HCT116 (cell line): Measurements from ENCODE around the gene CXorf49B. TPM values are rescaled to one million over a fixed set of nuclear protein-coding genes. Genes with fewer than 3 reads are reported as not detected.
"Not testable (repeated sequence)": the region's sequence is repeated elsewhere in the genome, so short reads cannot be mapped to it uniquely, and the experiment has no call there.

Source experiments
- ATAC-seq: fragments of 200-7000 bp; cut with Tn5 transposase; 2 replicates; pipeline ENCODE4 v1.9.1; 2020; ENCODE audit warnings: mild to moderate bottlenecking, moderate library complexity
- BruUV-seq: library from RNA; stranded (reverse); fragments of 400-500 nt; replicated peaks from 2 replicates; lab custom pipeline; 2021; lab: Mats Ljungman, UMichigan
- CTCF ChIA-PET: fragments of 300-600 bp; sonication (Branson Sonifier 250); formaldehyde crosslinking; loops from one replicate; lab custom pipeline; 2021; ENCODE audit warnings: antibody characterized with exemption; lab: Charles Lee
- POLR2A ChIA-PET: fragments of 300-600, 350-600 bp; sonication (Branson Sonifier 250); formaldehyde crosslinking; loops from one replicate; lab custom pipeline; 2021; ENCODE audit warnings: antibody characterized with exemption; lab: Charles Lee
- RAD21 ChIA-PET, 2 experiments: fragments of 300-600 bp; sonication (Branson Sonifier 250); formaldehyde crosslinking; loops; one replicate each; lab custom pipeline; 2023; ENCODE audit warnings: low total read pairs in 2 of 2; ENCODE audit not compliant: uncharacterized antibody in 2 of 2, unreplicated experiment in 2 of 2, low non-redundant PET in 1 of 2; lab: Charles Lee
- DNase-seq: peaks from one replicate; pipeline ENCODE4 v3.0.0-alpha.2; 2010; ENCODE audit warnings: low read depth, low spot score
- H2AFZ ChIP-seq: fragments of 200-600 bp; shearing (Covaris generic), sonication (generic); 2 replicates; pipeline ENCODE4 v1.6.1; 2017; ENCODE audit warnings: low read depth, mixed run types, mixed read lengths, antibody characterized with exemption, low read length; ENCODE audit not compliant: poor library complexity, severe bottlenecking
- H3K27ac ChIP-seq: 2 replicates; pipeline ENCODE4 v1.5.1; 2012; ENCODE audit warnings: low read depth, low read length
- H3K27me3 ChIP-seq: fragments of 200-600 bp; sonication (generic); 2 replicates; pipeline ENCODE4 v1.6.1; 2016; ENCODE audit warnings: mixed run types, low read length, mixed read lengths; ENCODE audit not compliant: insufficient read depth
- H3K36me3 ChIP-seq, 2 experiments: fragments of 200-500 bp in 1 of 2; fragments of 200-600 bp in 1 of 2; sonication (Bioruptor generic) in 1 of 2; sonication (generic) in 1 of 2; 2 replicates each; pipeline versions ENCODE4 v1.5.1 to v1.6.1; 2014 to 2016; ENCODE audit warnings: low read length in 2 of 2, inconsistent platforms in 1 of 2, mixed read lengths in 1 of 2, mixed run types in 1 of 2; ENCODE audit not compliant: insufficient read depth in 2 of 2, control insufficient read depth in 1 of 2
- H3K4me1 ChIP-seq, 2 experiments: fragments of 200-600 bp in 1 of 2; sonication (generic) in 1 of 2; 2 replicates each; pipeline versions ENCODE4 v1.5.1 to v1.6.1; 2012 to 2017; ENCODE audit warnings: low read length in 2 of 2, inconsistent platforms in 1 of 2, mild to moderate bottlenecking in 1 of 2, mixed read lengths in 1 of 2, mixed run types in 1 of 2, moderate library complexity in 1 of 2; ENCODE audit not compliant: insufficient read depth in 2 of 2, control insufficient read depth in 1 of 2
- H3K4me2 ChIP-seq: fragments of 200-600 bp; sonication (generic); 2 replicates; pipeline ENCODE4 v1.6.1; 2017; ENCODE audit warnings: mixed run types, low read length, mixed read lengths
- H3K4me3 ChIP-seq, 2 experiments: fragments of 200-600 bp in 1 of 2; sonication (generic) in 1 of 2; replicated peaks in 1 of 2; 2 replicates each; pipeline ENCODE4 v1.5.1; 2011 to 2016; ENCODE audit warnings: low read length in 2 of 2, control low read depth in 1 of 2, low read depth in 1 of 2, mild to moderate bottlenecking in 1 of 2, mixed read lengths in 1 of 2, mixed run types in 1 of 2
- H3K79me2 ChIP-seq: fragments of 200-600 bp; sonication (generic); 2 replicates; pipeline ENCODE4 v1.6.1; 2017; ENCODE audit warnings: mild to moderate bottlenecking, mixed run types, low read length, moderate library complexity, mixed read lengths; ENCODE audit not compliant: insufficient read depth
- H3K9ac ChIP-seq: fragments of 200-600 bp; sonication (generic); 2 replicates; pipeline ENCODE4 v1.6.1; 2016; ENCODE audit warnings: low read length, mixed read lengths
- H3K9me2 ChIP-seq: fragments of 200-600 bp; sonication (generic), shearing (Covaris generic); 2 replicates; pipeline ENCODE4 v1.6.1; 2017; ENCODE audit warnings: mixed run types, mild to moderate bottlenecking, moderate library complexity; ENCODE audit not compliant: insufficient read depth
- H3K9me3 ChIP-seq, 2 experiments: fragments of 200-500 bp in 1 of 2; fragments of 200-600 bp in 1 of 2; sonication (Bioruptor generic) in 1 of 2; sonication (generic) in 1 of 2; 2 replicates each; pipeline ENCODE4 v1.6.1; 2014 to 2017; ENCODE audit warnings: low read length in 2 of 2, mixed read lengths in 2 of 2, inconsistent platforms in 1 of 2, low read depth in 1 of 2, mild to moderate bottlenecking in 1 of 2, mixed run types in 1 of 2, moderate library complexity in 1 of 2; ENCODE audit not compliant: control insufficient read depth in 1 of 2, insufficient read depth in 1 of 2
- H4K20me1 ChIP-seq: fragments of 200-600 bp; sonication (generic), shearing (Covaris generic); 2 replicates; pipeline ENCODE4 v1.6.1; 2017; ENCODE audit warnings: mixed run types, mild to moderate bottlenecking, moderate library complexity; ENCODE audit not compliant: insufficient read depth
- intact Hi-C: fragments of 100-400 bp; cut with micrococcal nuclease; formaldehyde crosslinking; loops from 2 replicates; pipeline ENCODE4 v1.10.0; 2022
- total RNA-seq: library from RNA; stranded (reverse); gene quantifications from one replicate; pipeline ENCODE4 v1.2.1, GENCODE V29; 2021; ENCODE audit not compliant: unreplicated experiment

The CXorf49B gene
- total RNA-seq, 1 experiment from 2014 or later: not detected

DNA sequence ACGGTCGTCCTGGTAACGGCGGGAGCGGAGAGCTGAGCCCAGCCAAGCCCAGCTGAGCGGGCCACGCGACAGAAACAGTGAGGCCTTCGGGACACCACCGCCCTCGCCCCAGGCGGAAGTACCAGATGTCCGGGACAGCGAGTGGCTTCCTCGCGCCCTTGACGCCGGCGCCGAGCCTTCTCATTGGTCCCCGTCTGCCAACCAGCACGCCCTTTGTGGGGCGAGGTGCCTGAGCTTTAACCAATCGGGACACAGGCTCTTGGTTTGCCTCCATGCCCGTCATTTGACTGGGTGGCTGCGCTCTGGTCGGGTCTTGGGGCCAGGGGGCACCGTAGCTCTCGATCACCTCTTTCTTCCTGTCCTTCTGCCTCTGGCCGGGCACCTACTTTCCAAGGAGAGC is 45.0 kb upstream of the CXorf49B start, which contains the start of gene CXorf49:
Gene CXorf49, minus strand, starts transcription at position 101 of the 400 bp plus-strand sequence. CDS start 134 bp downstream, outside the sequence.
- H3K4me2 ChIP-seq, H3K27me3 ChIP-seq, H3K4me1 ChIP-seq, H3K36me3 ChIP-seq, DNase-seq, H4K20me1 ChIP-seq, H3K9me2 ChIP-seq, CTCF ChIA-PET, intact Hi-C loops, H3K9me3 ChIP-seq, BruUV-seq, H3K79me2 ChIP-seq, ATAC-seq, RAD21 ChIA-PET, H2AFZ ChIP-seq, H3K9ac ChIP-seq, H3K27ac ChIP-seq, H3K4me3 ChIP-seq, POLR2A ChIA-PET: not testable (repeated sequence)

DNA sequence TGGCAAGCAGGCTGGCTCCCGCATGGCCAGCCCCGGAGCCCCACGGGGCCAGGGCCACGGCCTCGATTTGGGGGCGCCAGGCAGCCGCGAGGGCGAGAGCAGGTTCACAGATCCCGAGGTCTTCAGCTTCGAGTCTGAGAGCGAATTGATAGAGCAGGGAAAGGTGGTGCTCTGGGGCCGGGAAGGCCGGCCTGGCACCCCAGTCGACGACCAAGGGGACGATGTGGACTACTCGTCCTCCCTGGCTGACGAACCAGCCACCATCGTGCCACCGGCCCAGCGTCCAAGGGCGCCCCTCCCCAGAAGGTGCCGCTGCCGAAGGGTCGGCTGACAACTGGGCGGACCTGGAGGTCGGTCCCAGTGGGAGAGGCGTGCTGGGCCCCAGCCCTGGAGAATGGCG is 44.0 kb upstream of the CXorf49B start:
- H3K4me3 ChIP-seq, H3K79me2 ChIP-seq, POLR2A ChIA-PET, BruUV-seq, H2AFZ ChIP-seq, H3K36me3 ChIP-seq, H3K4me1 ChIP-seq, DNase-seq, H4K20me1 ChIP-seq, H3K9me2 ChIP-seq, RAD21 ChIA-PET, H3K4me2 ChIP-seq, H3K9ac ChIP-seq, H3K27me3 ChIP-seq, H3K9me3 ChIP-seq, ATAC-seq, H3K27ac ChIP-seq, intact Hi-C loops, CTCF ChIA-PET: not testable (repeated sequence)

- H3K4me3 ChIP-seq, H3K4me2 ChIP-seq, H3K27ac ChIP-seq, POLR2A ChIA-PET, ATAC-seq, intact Hi-C loops, H4K20me1 ChIP-seq, H3K36me3 ChIP-seq, H3K27me3 ChIP-seq, CTCF ChIA-PET, H3K9me3 ChIP-seq, H3K79me2 ChIP-seq, DNase-seq, H3K9ac ChIP-seq, H3K4me1 ChIP-seq, BruUV-seq, RAD21 ChIA-PET, H3K9me2 ChIP-seq, H2AFZ ChIP-seq: not testable (repeated sequence)
Measured at GRCh38 chrX:71720289-71720886, 42.8 kb upstream of the CXorf49B start.

- ATAC-seq, POLR2A ChIA-PET, RAD21 ChIA-PET: not testable (repeated sequence)
Measured at GRCh38 chrX:71760688-71761281, 2.4 kb upstream of the CXorf49B start.

More at GRCh38 chrX:71760688-71761281, 2.4 kb upstream of the CXorf49B start:
- H2AFZ ChIP-seq, H3K4me1 ChIP-seq, H3K27me3 ChIP-seq, H3K27ac ChIP-seq, H3K79me2 ChIP-seq, DNase-seq, H3K4me2 ChIP-seq, BruUV-seq, H3K4me3 ChIP-seq, CTCF ChIA-PET, intact Hi-C loops, H3K9ac ChIP-seq, H3K9me3 ChIP-seq, H3K9me2 ChIP-seq, H3K36me3 ChIP-seq, H4K20me1 ChIP-seq: not testable (repeated sequence)
